Central memory CD8-positive, alpha-beta T cell (primary cell): ENCODE results near the gene DHX29.
A peak's percentile ranks its signal among the peaks of the same experiment; 100 is the strongest.

Experiments
- ATAC-seq: fragments of 150-1000 bp; cut with Tn5 transposase; replicated peaks from 2 replicates; pipeline ENCODE4 v1.10.0; 2022; ENCODE audit warnings: mild to moderate bottlenecking, moderate FRiP score, moderate number of reproducible peaks; ENCODE audit not compliant: poor library complexity, severe bottlenecking; ENCODE audit errors: extremely low read depth
- DNase-seq, 2 donors: peaks; one replicate each; pipeline ENCODE4 v3.0.0; 2021; ENCODE audit warnings: low spot score in 2 of 2
- H3K27ac Mint-ChIP-seq: one replicate; pipeline ENCODE4 v1.8.0; 2022; ENCODE audit warnings: low read depth, mild to moderate bottlenecking, moderate library complexity, mixed read lengths
- H3K27me3 Mint-ChIP-seq: one replicate; pipeline ENCODE4 v1.8.0; 2022; ENCODE audit warnings: mixed read lengths
- H3K36me3 Mint-ChIP-seq: one replicate; pipeline ENCODE4 v1.8.0; 2022; ENCODE audit warnings: mild to moderate bottlenecking, moderate library complexity, mixed read lengths; ENCODE audit not compliant: insufficient read depth
- H3K4me1 Mint-ChIP-seq: one replicate; pipeline ENCODE4 v1.8.0; 2022; ENCODE audit warnings: mixed read lengths
- H3K4me3 Mint-ChIP-seq: one replicate; pipeline ENCODE4 v1.8.0; 2022; ENCODE audit warnings: mild to moderate bottlenecking, moderate library complexity, mixed read lengths
- H3K9me3 Mint-ChIP-seq: one replicate; pipeline ENCODE4 v1.8.0; 2022; ENCODE audit warnings: mixed read lengths

The DHX29 gene, protein sequence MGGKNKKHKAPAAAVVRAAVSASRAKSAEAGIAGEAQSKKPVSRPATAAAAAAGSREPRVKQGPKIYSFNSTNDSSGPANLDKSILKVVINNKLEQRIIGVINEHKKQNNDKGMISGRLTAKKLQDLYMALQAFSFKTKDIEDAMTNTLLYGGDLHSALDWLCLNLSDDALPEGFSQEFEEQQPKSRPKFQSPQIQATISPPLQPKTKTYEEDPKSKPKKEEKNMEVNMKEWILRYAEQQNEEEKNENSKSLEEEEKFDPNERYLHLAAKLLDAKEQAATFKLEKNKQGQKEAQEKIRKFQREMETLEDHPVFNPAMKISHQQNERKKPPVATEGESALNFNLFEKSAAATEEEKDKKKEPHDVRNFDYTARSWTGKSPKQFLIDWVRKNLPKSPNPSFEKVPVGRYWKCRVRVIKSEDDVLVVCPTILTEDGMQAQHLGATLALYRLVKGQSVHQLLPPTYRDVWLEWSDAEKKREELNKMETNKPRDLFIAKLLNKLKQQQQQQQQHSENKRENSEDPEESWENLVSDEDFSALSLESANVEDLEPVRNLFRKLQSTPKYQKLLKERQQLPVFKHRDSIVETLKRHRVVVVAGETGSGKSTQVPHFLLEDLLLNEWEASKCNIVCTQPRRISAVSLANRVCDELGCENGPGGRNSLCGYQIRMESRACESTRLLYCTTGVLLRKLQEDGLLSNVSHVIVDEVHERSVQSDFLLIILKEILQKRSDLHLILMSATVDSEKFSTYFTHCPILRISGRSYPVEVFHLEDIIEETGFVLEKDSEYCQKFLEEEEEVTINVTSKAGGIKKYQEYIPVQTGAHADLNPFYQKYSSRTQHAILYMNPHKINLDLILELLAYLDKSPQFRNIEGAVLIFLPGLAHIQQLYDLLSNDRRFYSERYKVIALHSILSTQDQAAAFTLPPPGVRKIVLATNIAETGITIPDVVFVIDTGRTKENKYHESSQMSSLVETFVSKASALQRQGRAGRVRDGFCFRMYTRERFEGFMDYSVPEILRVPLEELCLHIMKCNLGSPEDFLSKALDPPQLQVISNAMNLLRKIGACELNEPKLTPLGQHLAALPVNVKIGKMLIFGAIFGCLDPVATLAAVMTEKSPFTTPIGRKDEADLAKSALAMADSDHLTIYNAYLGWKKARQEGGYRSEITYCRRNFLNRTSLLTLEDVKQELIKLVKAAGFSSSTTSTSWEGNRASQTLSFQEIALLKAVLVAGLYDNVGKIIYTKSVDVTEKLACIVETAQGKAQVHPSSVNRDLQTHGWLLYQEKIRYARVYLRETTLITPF (N-terminal part only)

DNA sequence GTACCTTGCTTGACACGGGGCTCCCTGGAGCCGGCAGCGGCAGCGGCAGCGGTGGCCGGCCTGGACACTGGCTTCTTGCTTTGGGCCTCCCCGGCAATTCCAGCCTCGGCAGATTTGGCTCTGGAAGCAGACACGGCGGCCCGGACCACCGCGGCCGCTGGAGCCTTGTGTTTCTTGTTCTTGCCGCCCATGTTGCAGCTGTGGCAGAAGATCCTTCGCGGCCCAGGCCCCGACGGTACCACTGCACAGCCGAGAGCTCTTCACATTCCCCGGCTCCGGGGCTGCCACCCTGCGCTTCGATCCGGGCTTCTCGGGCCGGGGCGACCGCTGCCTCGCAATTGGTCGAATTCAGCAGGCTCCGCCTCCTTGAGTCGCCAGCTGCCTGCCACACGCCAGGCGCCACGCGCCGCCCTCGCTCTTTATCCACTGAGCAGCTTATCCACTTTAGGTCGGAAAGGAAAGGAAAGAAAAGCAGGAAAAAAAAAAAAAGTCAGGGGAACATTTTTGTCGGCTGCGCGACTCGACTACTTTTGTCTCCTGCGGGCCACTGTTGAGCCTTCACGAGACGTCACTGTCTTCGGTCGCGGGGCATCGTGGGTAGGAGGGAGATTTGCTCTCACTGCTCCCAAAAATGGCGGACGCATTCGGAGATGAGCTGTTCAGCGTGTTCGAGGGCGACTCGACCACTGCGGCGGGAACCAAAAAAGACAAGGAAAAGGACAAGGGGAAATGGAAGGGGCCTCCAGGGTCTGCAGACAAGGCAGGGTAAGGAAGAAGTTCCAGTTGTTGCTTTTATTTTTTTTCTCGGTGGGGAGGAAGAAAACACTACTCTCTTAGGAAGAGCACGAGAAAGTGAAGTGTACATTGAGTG is at the start of gene DHX29, which contains the start of gene MTREX:
DHX29 (minus strand) TSS at position 312 of the 871 bp plus-strand sequence; CDS start at position 191, 121 bp downstream.
MTREX (plus strand) TSS at position 607 of the 871 bp plus-strand sequence; CDS start at position 632, 25 bp downstream.
- Mint-ChIP-seq H3K36me3 (peaks cover 1% of the 10 kb centered on the region), H3K4me3 (no peak within 1 kb of the TSS), H3K27ac (no peak within 1 kb of the TSS), H3K27me3 (no peaks in the 10 kb centered on the region), H3K4me1 (peaks cover 28% of the 10 kb centered on the region), H3K9me3 (no peaks in the 10 kb centered on the region)
- ATAC-seq, result peak; percentile 93
- peak; percentile 83 to 85 for DNase-seq

DNA sequence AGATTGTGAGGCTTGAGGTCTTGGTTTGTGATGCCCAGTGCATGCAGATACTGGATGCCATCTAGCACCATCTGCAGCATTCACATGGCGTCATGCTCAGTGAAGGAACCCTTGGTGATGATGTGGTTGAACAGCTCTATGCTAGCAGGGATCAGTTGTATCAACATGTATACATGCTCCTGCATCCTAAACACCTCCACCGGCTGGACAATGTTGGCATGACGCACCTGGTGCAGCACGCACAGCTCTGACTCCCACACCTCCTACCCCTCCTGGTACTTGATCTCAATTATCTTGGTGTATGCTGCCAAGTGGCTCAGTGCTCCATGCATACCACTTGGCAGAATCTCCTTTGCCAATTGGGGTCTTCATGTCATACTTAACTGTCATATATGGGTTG is 49.4 kb upstream of the DHX29 start:
- H3K27me3 Mint-ChIP-seq, result no peaks in the 10 kb centered on the region
- H3K4me3 Mint-ChIP-seq, result no peak overlapping the region
- no peak for ATAC-seq
- H3K36me3 Mint-ChIP-seq, result peaks cover 48% of the 10 kb centered on the region
- no peak overlapping the region for H3K27ac Mint-ChIP-seq
- H3K4me1 Mint-ChIP-seq, result no peaks in the 10 kb centered on the region
- no peaks in the 10 kb centered on the region for H3K9me3 Mint-ChIP-seq
- DNase-seq, result no peak

DNA sequence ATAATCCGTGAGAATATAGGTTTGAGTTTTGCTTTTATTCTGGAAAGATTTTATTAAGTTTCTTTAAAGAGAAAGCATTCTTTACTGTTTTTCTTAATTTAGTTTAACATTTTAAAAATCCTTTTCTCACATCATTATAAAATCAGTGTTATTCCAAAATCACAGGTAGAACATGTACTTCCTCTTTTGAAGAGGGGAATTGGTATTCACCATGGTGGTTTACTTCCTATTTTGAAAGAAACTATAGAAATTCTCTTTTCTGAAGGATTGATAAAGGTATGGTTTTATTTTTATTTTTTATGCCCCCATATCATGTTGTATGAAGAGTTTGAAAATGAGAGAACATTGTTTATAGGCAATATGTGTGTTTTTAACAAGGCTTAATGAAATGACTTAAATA is 43.3 kb upstream of the DHX29 start:
- H3K27ac Mint-ChIP-seq, result no peak overlapping the region
- no peaks in the 10 kb centered on the region for H3K27me3 Mint-ChIP-seq
- H3K9me3 Mint-ChIP-seq, result no peaks in the 10 kb centered on the region
- no peaks in the 10 kb centered on the region for H3K4me1 Mint-ChIP-seq
- no peak overlapping the region for H3K4me3 Mint-ChIP-seq
- ATAC-seq (no peak), DNase-seq (no peak)
- peaks cover 61% of the 10 kb centered on the region for H3K36me3 Mint-ChIP-seq

DNA sequence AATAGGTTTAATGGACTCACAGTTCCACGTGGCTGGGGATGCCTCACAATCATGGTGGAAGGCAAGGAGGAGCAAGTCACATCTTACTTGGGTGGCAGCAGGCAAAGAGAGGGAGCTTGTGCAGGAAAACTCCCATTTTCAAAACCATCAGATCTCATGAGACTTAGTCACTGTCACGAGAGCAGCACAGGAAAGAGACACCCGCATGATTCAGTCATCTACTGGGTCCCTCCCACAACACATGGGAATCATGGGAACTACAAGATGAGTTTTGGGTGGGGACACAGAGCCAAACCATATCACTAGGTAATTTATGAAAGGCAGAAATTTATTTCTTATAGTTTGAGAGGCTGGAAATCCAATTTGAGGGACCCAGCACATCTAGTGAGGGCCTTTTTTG is 40.3 kb upstream of the DHX29 start:
- H3K4me3 Mint-ChIP-seq, result no peak overlapping the region
- H3K27me3 Mint-ChIP-seq, result no peaks in the 10 kb centered on the region
- ATAC-seq (no peak), DNase-seq (no peak)
- H3K36me3 Mint-ChIP-seq, result peaks cover 63% of the 10 kb centered on the region
- H3K9me3 Mint-ChIP-seq, result no peaks in the 10 kb centered on the region
- no peaks in the 10 kb centered on the region for H3K4me1 Mint-ChIP-seq
- H3K27ac Mint-ChIP-seq, result no peak overlapping the region

DNA sequence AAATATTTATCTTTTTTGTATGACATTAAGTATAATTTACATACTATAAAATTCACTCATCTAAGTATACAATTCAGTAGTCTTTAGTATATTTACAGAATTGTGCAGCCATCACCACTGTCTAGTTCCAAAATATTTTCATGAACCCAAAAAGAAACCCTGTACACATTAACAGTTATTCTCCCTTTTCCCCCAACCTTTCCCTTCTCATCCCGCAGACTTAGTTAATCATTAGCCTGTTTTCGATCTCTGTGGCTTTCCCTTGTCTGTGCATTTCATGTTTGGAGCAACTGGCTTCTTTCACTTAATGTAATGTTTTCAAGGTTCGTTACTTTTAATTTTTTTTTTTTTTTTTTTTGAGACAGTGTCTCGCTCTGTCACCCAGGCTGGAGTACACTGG is 37.8 kb upstream of the DHX29 start:
- Mint-ChIP-seq H3K27ac (peak overlapping the region; percentile 71), H3K4me1 (no peaks in the 10 kb centered on the region), H3K9me3 (no peaks in the 10 kb centered on the region), H3K4me3 (no peak overlapping the region), H3K27me3 (no peaks in the 10 kb centered on the region), H3K36me3 (peaks cover 62% of the 10 kb centered on the region)
- DNase-seq, result no peak
- ATAC-seq, result no peak

DNA sequence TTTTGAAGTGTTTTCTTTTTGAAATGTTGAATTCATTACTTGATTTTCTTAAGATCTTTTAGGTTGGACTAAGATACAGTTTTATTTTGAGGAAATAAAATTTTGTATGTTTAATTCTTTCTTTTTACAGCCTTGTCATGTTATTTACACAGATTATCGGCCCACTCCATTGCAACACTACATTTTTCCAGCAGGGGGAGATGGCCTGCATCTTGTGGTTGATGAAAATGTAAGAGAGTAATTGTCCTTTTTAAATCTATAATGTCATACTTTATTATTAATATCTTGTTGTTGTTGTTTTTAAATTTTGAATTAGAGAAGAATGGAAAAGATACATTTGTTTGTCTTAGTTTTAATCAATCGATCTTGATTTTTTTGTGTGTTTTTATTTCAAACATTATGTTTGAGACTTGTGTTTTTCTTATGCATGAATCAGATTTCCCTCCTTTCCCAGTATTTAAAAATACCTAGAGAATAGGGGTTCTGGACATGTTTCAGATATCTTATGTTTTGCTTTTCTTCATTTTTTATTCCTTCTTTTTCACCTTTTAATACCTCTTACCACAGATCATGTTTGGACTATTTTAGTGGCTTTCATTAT is 37.0 kb upstream of the DHX29 start:
- ATAC-seq, result no peak
- peaks cover 55% of the 10 kb centered on the region for H3K36me3 Mint-ChIP-seq
- H3K27ac Mint-ChIP-seq, result peak overlapping the region; percentile 62

DNA sequence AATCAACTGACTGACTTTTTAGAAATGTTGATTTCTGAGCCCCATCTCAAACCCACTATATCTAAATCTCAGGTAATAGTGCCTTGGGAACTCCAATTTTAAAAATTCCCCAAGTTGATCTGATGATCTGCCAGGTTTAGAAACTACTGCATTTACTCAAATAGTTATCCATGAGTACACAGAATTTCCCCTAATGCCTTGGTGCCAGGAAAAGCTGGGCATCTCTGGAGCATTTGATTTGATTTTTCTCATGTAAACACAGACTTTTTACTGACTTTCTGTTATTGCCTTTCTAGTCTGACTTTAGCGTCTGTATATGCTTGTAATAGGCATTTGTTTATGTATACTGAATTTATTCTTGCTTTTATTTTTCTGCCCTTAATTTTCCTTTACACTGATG is 36.1 kb upstream of the DHX29 start:
- peaks cover 53% of the 10 kb centered on the region for H3K36me3 Mint-ChIP-seq
- no peaks in the 10 kb centered on the region for H3K9me3 Mint-ChIP-seq
- no peak for DNase-seq
- H3K4me1 Mint-ChIP-seq, result peaks cover 7% of the 10 kb centered on the region
- no peak overlapping the region for H3K27ac Mint-ChIP-seq
- ATAC-seq, result no peak
- H3K27me3 Mint-ChIP-seq, result no peaks in the 10 kb centered on the region
- H3K4me3 Mint-ChIP-seq, result no peak overlapping the region

More for the DNA sequence above, 37.0 kb upstream of the DHX29 start:
- peak; percentile 38 to 39 for DNase-seq
- Mint-ChIP-seq H3K4me1 (no peaks in the 10 kb centered on the region), H3K27me3 (no peaks in the 10 kb centered on the region), H3K9me3 (no peaks in the 10 kb centered on the region), H3K4me3 (no peak overlapping the region)

DNA sequence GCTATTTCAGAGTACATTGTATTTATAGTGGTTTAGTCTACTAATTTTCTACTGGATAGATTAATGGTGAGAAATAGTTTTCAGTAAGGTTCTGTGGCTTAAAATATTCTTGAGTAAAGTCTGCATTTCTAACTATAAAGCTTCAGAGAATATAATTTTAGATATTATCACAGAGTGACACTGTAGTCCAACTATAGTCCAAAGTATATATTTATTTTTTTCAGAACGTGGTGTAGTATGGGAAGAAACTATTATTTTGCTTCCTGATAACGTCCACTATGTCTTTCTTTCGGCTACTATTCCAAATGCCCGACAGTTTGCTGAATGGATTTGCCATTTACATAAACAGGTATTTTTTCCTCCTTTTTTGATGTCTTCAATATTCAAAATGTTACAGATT is 35.6 kb upstream of the DHX29 start:
- H3K27me3 Mint-ChIP-seq, result no peaks in the 10 kb centered on the region
- no peak for DNase-seq
- H3K4me1 Mint-ChIP-seq, result peaks cover 11% of the 10 kb centered on the region
- no peak overlapping the region for H3K27ac Mint-ChIP-seq
- no peaks in the 10 kb centered on the region for H3K9me3 Mint-ChIP-seq
- ATAC-seq, result no peak
- H3K36me3 Mint-ChIP-seq, result peaks cover 49% of the 10 kb centered on the region
- H3K4me3 Mint-ChIP-seq, result no peak overlapping the region

DNA sequence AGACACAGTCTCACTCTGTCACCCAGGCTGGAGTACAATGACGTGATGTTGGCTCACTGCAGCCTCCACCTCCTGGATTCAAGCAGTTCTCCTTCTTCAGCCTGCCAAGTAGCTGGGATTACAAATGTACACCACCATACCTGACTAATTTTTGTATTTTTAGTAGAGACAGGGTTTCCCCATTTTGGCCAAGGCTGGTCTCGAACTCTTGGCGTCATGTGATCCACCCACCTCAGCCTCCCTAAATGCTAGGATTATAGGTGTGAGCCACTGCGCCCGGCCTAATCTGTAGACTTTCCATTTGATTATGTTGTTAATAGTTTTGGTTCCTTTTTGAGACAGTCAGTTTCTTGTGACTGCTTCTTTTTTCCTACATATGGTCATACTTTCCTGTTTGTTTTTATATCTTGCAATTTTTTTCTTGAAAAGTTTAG is 31.3 kb upstream of the DHX29 start:
- DNase-seq (no peak), ATAC-seq (no peak)
- peaks cover 19% of the 10 kb centered on the region for H3K4me1 Mint-ChIP-seq
- H3K9me3 Mint-ChIP-seq, result no peaks in the 10 kb centered on the region
- H3K36me3 Mint-ChIP-seq, result peaks cover 27% of the 10 kb centered on the region
- no peaks in the 10 kb centered on the region for H3K27me3 Mint-ChIP-seq
- peak overlapping the region; percentile 63 for H3K4me3 Mint-ChIP-seq
- H3K27ac Mint-ChIP-seq, result peak overlapping the region; percentile 77

DNA sequence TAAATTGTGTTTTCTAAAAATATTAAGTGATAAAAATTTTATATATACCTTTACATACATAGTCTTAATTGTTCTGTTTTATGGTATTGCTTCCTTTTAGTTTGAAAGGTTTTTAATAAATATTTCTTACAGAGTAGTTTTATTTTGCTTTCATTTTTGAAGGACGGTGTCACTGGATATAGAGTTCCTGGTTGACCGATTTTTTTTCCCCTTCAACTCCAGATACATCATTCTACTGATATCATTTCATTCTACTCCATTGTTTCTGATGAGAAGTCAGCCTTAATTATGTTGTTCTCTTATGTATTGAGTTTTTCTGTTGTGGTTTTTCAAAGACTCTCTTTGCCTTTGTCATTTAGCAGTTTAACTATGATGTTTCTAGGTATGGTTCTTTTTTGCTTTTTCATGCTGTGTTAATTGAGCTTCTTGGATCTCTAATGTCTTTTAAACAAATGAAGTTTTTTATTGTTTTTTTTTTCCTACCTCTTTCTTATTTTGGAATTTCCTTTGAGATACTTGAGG is 30.7 kb upstream of the DHX29 start:
- Mint-ChIP-seq H3K4me3 (peak overlapping the region; percentile 63), H3K36me3 (peaks cover 27% of the 10 kb centered on the region), H3K9me3 (no peaks in the 10 kb centered on the region), H3K4me1 (peaks cover 21% of the 10 kb centered on the region), H3K27me3 (no peaks in the 10 kb centered on the region), H3K27ac (peak overlapping the region; percentile 77)
- DNase-seq (no peak), ATAC-seq (peak; percentile 28)

DNA sequence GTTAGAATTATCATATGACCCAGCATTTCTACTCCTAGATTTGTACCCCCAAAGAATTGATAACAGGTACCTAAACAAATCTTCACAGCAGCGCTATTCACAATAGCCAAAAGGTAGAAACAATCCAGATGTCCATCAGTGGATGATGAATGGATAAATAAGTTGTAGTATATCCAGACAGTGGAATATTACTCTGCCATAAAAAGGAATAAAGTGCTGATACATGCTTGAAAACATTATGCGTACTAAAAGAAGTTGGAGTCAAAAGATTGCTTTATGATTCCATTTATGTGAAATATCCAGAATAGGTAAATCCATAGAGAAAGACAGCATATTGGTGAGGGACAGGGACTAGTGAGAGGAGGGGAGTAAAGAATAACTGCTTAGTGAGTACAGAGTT is 26.3 kb upstream of the DHX29 start:
- DNase-seq (no peak), ATAC-seq (no peak)
- Mint-ChIP-seq H3K36me3 (peaks cover 40% of the 10 kb centered on the region), H3K27me3 (no peaks in the 10 kb centered on the region), H3K4me3 (no peak overlapping the region), H3K27ac (no peak overlapping the region), H3K9me3 (no peaks in the 10 kb centered on the region), H3K4me1 (peaks cover 36% of the 10 kb centered on the region)
